D721Med (cell line): ENCODE measurements around the gene LSM14A.

Experiments used
- DNase-seq: peaks from one replicate; pipeline ENCODE4 v3.0.0; 2011; ENCODE audit warnings: low spot score; ENCODE audit not compliant: insufficient read length
- FAIRE-seq: peaks from 2 replicates; lab custom pipeline; 2011; peaks lifted over from hg19 to GRCh38; lab: Jason Lieb, UNC
- CTCF ChIP-seq: IDR thresholded peaks from 2 replicates; pipeline ENCODE4 v1.5.1; 2012; ENCODE audit warnings: mild to moderate bottlenecking, control low read depth; ENCODE audit not compliant: insufficient read depth; ENCODE audit errors: missing control alignments

Gene LSM14A

GRCh38 chr19:34225659-34226015 is 53.3 kb downstream of the LSM14A start:
- no peak for TF ChIP-seq CTCF
- DNase-seq (no peak), FAIRE-seq (no peak)

GRCh38 chr19:34226036-34226435 is 53.7 kb downstream of the LSM14A start:
- no peak for TF ChIP-seq CTCF
- no peak for DNase-seq
- FAIRE-seq, result no peak

GRCh38 chr19:34228347-34228746 is 56.0 kb downstream of the LSM14A start:
- no peak for TF ChIP-seq CTCF
- DNase-seq (no peak), FAIRE-seq (no peak)

- FAIRE-seq (no peak), DNase-seq (no peak)
- TF ChIP-seq CTCF, result no peak
These were observed 56.5 kb downstream of the LSM14A start for GRCh38 chr19:34228762-34229161.

- FAIRE-seq, result no peak
- DNase-seq, result no peak
- TF ChIP-seq CTCF, result no peak
These were observed 57.4 kb downstream of the LSM14A start for GRCh38 chr19:34229721-34230120.

GRCh38 chr19:34230820-34231219 is 58.5 kb downstream of the LSM14A start:
- TF ChIP-seq CTCF, result no peak
- no peak for DNase-seq

GRCh38 chr19:34231439-34231838 is 59.1 kb downstream of the LSM14A start:
- no peak for TF ChIP-seq CTCF
- DNase-seq (no peak), FAIRE-seq (no peak)

More at GRCh38 chr19:34230820-34231219, 58.5 kb downstream of the LSM14A start:
- FAIRE-seq, result no peak
